PC-9 (cell line): Measurements from ENCODE around the gene GRID2IP.

Experiments
- EZH2 ChIP-seq: fragments of 200-600 bp; sonication (generic); IDR thresholded peaks from 2 replicates; pipeline ENCODE4 v1.8.0; 2017; ENCODE audit warnings: antibody characterized with exemption, low read depth
- TF ChIP-seq, protein P1 (sequence below): fragments of 200-600 bp; sonication (generic); conservative IDR thresholded peaks from 2 replicates; pipeline ENCODE4 v1.6.1; 2017; ENCODE audit warnings: mixed run types, antibody characterized with exemption, mild to moderate bottlenecking, moderate library complexity

GRCh38 chr7:6600093-6600492, 48.8 kb upstream of the GRID2IP start:
- TF ChIP-seq, protein P1, sequence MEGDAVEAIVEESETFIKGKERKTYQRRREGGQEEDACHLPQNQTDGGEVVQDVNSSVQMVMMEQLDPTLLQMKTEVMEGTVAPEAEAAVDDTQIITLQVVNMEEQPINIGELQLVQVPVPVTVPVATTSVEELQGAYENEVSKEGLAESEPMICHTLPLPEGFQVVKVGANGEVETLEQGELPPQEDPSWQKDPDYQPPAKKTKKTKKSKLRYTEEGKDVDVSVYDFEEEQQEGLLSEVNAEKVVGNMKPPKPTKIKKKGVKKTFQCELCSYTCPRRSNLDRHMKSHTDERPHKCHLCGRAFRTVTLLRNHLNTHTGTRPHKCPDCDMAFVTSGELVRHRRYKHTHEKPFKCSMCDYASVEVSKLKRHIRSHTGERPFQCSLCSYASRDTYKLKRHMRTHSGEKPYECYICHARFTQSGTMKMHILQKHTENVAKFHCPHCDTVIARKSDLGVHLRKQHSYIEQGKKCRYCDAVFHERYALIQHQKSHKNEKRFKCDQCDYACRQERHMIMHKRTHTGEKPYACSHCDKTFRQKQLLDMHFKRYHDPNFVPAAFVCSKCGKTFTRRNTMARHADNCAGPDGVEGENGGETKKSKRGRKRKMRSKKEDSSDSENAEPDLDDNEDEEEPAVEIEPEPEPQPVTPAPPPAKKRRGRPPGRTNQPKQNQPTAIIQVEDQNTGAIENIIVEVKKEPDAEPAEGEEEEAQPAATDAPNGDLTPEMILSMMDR: no peak
- no peak for TF ChIP-seq EZH2
